ENCODE data around the gene PIGH.
A peak's percentile ranks its signal among the peaks of the same experiment; 100 is the strongest.

Gene PIGH

DNA sequence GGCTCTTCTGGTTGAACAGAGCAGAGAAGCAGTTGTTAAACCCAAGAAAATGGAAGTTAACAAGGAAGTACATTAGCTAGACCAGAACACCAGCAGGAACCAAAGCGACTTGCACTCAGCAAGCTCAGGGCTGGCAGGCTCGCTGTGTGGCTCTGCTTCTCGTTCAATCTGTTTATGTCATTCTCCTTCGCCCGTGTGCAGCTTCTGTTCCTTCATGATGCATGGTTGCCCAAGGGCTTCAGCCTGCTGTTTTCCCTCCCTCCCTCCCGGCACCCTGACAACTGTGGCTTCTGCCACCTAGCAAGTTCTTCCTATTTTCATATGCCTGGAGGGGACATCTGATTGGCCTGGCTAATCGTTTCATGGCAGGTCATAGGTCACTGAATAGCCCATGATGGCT is 25.3 kb downstream of the PIGH start:
- no peaks in the 10 kb centered on the region for H3K36me3 Mint-ChIP-seq (ENCODE audit: low read depth)
- H3K4me3 Mint-ChIP-seq, result no peak overlapping the region
- no peaks in the 10 kb centered on the region for H3K27me3 Mint-ChIP-seq (ENCODE audit: low read depth)
- no peak for DNase-seq (ENCODE audit: low spot score)
- no peaks in the 10 kb centered on the region for H3K9me3 Mint-ChIP-seq
- H3K27ac Mint-ChIP-seq, result no peak overlapping the region
- no peaks in the 10 kb centered on the region for H3K4me1 Mint-ChIP-seq (ENCODE audit: low read depth)

DNA sequence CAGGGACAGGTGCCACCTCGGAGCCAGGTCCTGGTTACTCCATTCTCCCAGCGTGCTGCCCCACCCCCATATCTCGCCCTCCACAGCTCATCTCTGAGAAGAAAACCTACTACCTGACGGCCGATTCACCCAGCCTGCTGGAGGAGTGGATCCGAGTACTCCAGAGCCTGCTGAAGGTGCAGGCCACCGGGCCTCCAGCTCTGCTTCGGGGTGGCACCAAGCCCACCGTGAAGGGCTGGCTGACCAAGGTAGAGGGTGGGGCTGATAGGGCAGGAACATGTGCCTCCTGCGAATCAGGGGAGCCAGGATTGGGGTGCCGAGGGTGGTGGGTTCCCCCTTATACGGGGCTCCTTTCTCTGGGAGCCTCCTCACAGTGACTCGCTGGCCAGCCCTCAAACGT is 25.9 kb downstream of the PIGH start:
- no peaks in the 10 kb centered on the region for H3K4me1 Mint-ChIP-seq (ENCODE audit: low read depth)
- no peak overlapping the region for H3K27ac Mint-ChIP-seq
- H3K36me3 Mint-ChIP-seq (ENCODE audit: low read depth), result no peaks in the 10 kb centered on the region
- H3K4me3 Mint-ChIP-seq, result no peak overlapping the region
- no peak for DNase-seq (ENCODE audit: low spot score)
- H3K27me3 Mint-ChIP-seq (ENCODE audit: low read depth), result no peaks in the 10 kb centered on the region
- no peaks in the 10 kb centered on the region for H3K9me3 Mint-ChIP-seq

- no peak for DNase-seq (ENCODE audit: low spot score)
- Mint-ChIP-seq H3K4me1 (ENCODE audit: low read depth) (no peaks in the 10 kb centered on the region), H3K27me3 (ENCODE audit: low read depth) (no peaks in the 10 kb centered on the region), H3K9me3 (no peaks in the 10 kb centered on the region), H3K4me3 (no peak overlapping the region), H3K27ac (no peak overlapping the region), H3K36me3 (ENCODE audit: low read depth) (no peaks in the 10 kb centered on the region)
Measured at GRCh38 chr14:67573228-67574010, 26.6 kb downstream of the PIGH start.

GRCh38 chr14:67572608-67573007 is 27.5 kb downstream of the PIGH start:
- no peak for DNase-seq (ENCODE audit: low spot score)
- no peaks in the 10 kb centered on the region for H3K36me3 Mint-ChIP-seq (ENCODE audit: low read depth)
- no peaks in the 10 kb centered on the region for H3K4me1 Mint-ChIP-seq (ENCODE audit: low read depth)
- no peak overlapping the region for H3K4me3 Mint-ChIP-seq
- no peaks in the 10 kb centered on the region for H3K27me3 Mint-ChIP-seq (ENCODE audit: low read depth)
- no peak overlapping the region for H3K27ac Mint-ChIP-seq
- H3K9me3 Mint-ChIP-seq, result no peaks in the 10 kb centered on the region

- Mint-ChIP-seq H3K36me3 (ENCODE audit: low read depth) (no peaks in the 10 kb centered on the region), H3K27ac (no peak overlapping the region), H3K27me3 (ENCODE audit: low read depth) (no peaks in the 10 kb centered on the region), H3K9me3 (no peaks in the 10 kb centered on the region), H3K4me3 (no peak overlapping the region), H3K4me1 (ENCODE audit: low read depth) (no peaks in the 10 kb centered on the region)
- DNase-seq (ENCODE audit: low spot score), result no peak
Measured at GRCh38 chr14:67571991-67572323, 28.1 kb downstream of the PIGH start.

GRCh38 chr14:67571275-67571990 is 28.6 kb downstream of the PIGH start:
- Mint-ChIP-seq H3K27me3 (ENCODE audit: low read depth) (no peaks in the 10 kb centered on the region), H3K27ac (no peak overlapping the region), H3K9me3 (no peaks in the 10 kb centered on the region), H3K4me3 (no peak overlapping the region), H3K36me3 (ENCODE audit: low read depth) (no peaks in the 10 kb centered on the region), H3K4me1 (ENCODE audit: low read depth) (no peaks in the 10 kb centered on the region)
- DNase-seq (ENCODE audit: low spot score), result peak; percentile 52

GRCh38 chr14:67570453-67570852 is 29.6 kb downstream of the PIGH start:
- no peaks in the 10 kb centered on the region for H3K9me3 Mint-ChIP-seq
- no peaks in the 10 kb centered on the region for H3K36me3 Mint-ChIP-seq (ENCODE audit: low read depth)
- H3K4me1 Mint-ChIP-seq (ENCODE audit: low read depth), result no peaks in the 10 kb centered on the region
- DNase-seq (ENCODE audit: low spot score), result no peak
- H3K27ac Mint-ChIP-seq, result no peak overlapping the region
- no peaks in the 10 kb centered on the region for H3K27me3 Mint-ChIP-seq (ENCODE audit: low read depth)
- H3K4me3 Mint-ChIP-seq, result no peak overlapping the region

DNA sequence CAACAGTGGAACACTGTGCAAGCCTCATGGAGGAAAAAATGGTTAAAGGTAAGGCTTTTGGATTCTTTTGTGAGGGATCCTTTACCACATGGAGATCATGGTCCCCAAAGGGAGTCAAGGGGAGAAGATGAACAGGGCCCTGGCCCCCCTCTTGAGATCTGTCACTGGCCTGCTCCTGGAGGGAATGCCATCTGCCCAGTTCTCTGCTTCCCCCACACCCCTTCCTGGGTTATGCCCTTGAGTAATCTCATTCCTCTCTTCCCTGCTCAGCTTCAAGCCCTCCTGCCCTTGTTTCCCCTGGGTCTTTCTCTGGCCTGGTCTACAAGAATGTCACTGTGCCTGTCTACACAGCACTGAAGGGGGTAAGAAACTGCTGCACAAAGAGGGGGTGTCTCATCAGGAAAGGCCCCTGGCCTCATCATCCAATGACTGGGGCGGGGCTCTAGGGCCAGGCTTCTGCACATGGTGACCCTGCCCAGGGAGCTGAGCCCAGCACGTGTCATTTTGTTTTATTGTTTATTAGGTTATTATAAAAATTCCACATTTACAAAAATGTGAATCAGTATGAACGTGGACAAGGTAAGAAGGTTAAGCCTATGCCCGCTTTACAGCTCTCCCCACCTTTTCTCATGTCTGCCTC is 30.3 kb downstream of the PIGH start:
- no peak overlapping the region for H3K27ac Mint-ChIP-seq
- H3K4me1 Mint-ChIP-seq (ENCODE audit: low read depth), result no peaks in the 10 kb centered on the region
- no peaks in the 10 kb centered on the region for H3K27me3 Mint-ChIP-seq (ENCODE audit: low read depth)
- no peaks in the 10 kb centered on the region for H3K9me3 Mint-ChIP-seq
- no peak overlapping the region for H3K4me3 Mint-ChIP-seq
- DNase-seq (ENCODE audit: low spot score), result no peak
- H3K36me3 Mint-ChIP-seq (ENCODE audit: low read depth), result no peaks in the 10 kb centered on the region

DNA sequence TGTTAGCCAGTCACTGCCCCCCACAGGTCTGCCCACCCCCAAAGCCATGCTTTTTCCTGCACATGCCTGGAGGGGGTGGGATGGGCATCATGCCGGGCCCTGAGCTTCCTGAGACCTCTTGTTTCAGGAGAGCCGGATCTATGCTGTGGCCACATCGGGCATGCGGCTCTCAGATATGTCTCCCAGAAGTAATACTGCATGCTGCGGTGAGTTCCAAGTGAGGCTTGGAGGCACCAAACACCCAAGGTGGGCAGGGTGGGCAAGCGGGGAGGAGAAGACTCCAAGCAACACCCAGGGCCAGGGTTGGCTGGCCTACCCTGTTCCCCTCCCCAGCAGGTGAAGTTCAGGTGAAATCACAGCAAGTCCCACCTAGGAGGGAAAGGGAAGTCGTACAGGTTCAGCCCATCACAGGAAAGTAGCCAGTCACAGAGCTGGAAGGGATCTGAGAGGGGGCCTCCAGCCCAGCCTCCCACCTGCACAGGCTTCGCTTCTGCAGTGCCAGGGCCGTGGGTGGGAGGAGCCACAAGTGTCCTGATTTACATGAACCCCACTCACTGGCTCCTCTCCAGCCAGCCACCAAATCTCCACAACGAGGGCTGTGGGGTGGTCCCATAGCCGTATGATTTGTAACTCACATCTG is 30.9 kb downstream of the PIGH start:
- Mint-ChIP-seq H3K27me3 (ENCODE audit: low read depth) (no peaks in the 10 kb centered on the region), H3K36me3 (ENCODE audit: low read depth) (no peaks in the 10 kb centered on the region), H3K4me3 (no peak overlapping the region), H3K9me3 (no peaks in the 10 kb centered on the region), H3K4me1 (ENCODE audit: low read depth) (no peaks in the 10 kb centered on the region), H3K27ac (no peak overlapping the region)
- DNase-seq (ENCODE audit: low spot score), result no peak

- H3K9me3 Mint-ChIP-seq, result no peaks in the 10 kb centered on the region
- H3K4me1 Mint-ChIP-seq (ENCODE audit: low read depth), result no peaks in the 10 kb centered on the region
- no peaks in the 10 kb centered on the region for H3K36me3 Mint-ChIP-seq (ENCODE audit: low read depth)
- H3K27ac Mint-ChIP-seq, result no peak overlapping the region
- no peak for DNase-seq (ENCODE audit: low spot score)
- no peak overlapping the region for H3K4me3 Mint-ChIP-seq
- H3K27me3 Mint-ChIP-seq (ENCODE audit: low read depth), result no peaks in the 10 kb centered on the region
Measured at GRCh38 chr14:67567654-67568053, 32.4 kb downstream of the PIGH start.

DNA sequence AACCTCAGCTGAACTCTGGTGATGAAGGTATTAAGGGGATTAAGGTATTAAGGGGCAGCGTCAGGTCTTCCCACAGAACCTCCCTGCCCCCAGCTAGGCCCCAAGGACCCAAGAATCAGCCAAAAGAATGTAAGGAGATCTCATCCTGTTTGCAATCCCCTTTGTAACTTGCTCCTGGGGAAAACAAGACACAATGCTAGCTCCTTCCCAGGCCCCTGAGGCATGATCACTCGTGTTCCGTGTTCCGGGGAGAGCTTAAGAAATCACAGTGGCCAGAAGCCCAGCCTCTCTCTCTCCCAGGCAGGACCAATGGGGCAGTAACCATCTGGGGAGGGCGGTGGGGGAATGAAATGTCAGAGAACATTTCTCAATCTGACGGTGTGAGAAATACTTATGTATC is 33.2 kb downstream of the PIGH start:
- H3K36me3 Mint-ChIP-seq (ENCODE audit: low read depth), result no peaks in the 10 kb centered on the region
- no peaks in the 10 kb centered on the region for H3K9me3 Mint-ChIP-seq
- DNase-seq (ENCODE audit: low spot score), result no peak
- no peak overlapping the region for H3K4me3 Mint-ChIP-seq
- H3K27me3 Mint-ChIP-seq (ENCODE audit: low read depth), result no peaks in the 10 kb centered on the region
- H3K4me1 Mint-ChIP-seq (ENCODE audit: low read depth), result no peaks in the 10 kb centered on the region
- no peak overlapping the region for H3K27ac Mint-ChIP-seq

- no peaks in the 10 kb centered on the region for H3K27me3 Mint-ChIP-seq (ENCODE audit: low read depth)
- H3K27ac Mint-ChIP-seq, result no peak overlapping the region
- H3K4me1 Mint-ChIP-seq (ENCODE audit: low read depth), result no peaks in the 10 kb centered on the region
- H3K9me3 Mint-ChIP-seq, result no peaks in the 10 kb centered on the region
- no peaks in the 10 kb centered on the region for H3K36me3 Mint-ChIP-seq (ENCODE audit: low read depth)
- DNase-seq (ENCODE audit: low spot score), result no peak
- no peak overlapping the region for H3K4me3 Mint-ChIP-seq
Measured at GRCh38 chr14:67564236-67564635, 35.8 kb downstream of the PIGH start.

DNA sequence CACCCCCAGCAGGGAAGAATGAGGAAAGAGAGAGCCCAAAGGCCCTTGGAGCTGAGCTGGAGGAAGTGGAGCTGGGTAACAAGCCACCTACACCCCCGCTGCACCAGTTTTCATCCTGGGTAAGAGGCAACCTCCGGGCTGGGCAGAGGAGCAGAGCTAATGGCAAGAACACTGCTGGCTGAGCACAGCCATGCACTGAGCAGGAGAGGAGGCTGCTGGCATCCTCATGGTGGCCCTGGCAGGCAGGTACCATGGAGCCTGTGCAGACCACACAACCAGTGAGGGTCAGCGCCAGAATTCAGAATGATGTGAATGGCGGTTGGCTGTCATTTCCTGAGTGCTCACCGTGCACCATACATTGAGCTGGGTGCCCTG is 37.3 kb downstream of the PIGH start:
- Mint-ChIP-seq H3K27me3 (ENCODE audit: low read depth) (peaks cover 5% of the 10 kb centered on the region), H3K9me3 (no peaks in the 10 kb centered on the region), H3K4me3 (no peak overlapping the region), H3K27ac (no peak overlapping the region), H3K4me1 (ENCODE audit: low read depth) (no peaks in the 10 kb centered on the region), H3K36me3 (ENCODE audit: low read depth) (no peaks in the 10 kb centered on the region)
- no peak for DNase-seq (ENCODE audit: low spot score)

Measured in T-helper 2 cell treated with Interferon-gamma antibody and Interleukin-4, amounts not matched to agents 5 μg/mL and 100 μg/mL, for 36 hours (primary cell).